ENCODE data around the gene CCDC6.
A peak's percentile ranks its signal among the peaks of the same experiment; 100 is the strongest.

Gene CCDC6

DNA sequence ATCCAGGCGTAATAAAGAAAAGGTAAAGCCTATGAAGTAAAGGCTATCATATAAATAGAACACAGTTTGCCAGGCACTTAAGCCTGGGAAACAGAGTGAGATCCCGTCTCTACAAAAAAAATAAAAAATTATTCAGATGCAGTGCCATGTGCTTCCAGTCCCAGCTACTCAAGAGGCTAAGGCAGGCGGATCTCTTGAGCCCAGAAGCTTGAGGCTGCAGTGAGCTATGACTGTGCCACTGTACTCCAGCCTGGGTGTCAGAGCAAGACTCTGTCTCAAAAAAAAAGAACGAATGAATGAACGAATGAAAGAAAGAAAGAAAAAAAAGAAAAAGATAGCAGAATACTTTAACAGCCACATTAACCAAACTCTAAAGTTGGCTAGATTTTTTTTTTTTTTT is 85.9 kb downstream of the CCDC6 start:
- Histone ChIP-seq H3K4me3 (no peak overlapping the region), H3K27ac (no peak overlapping the region)
- DNase-seq (ENCODE audit: low spot score) = no peak
- TF ChIP-seq, protein P1, sequence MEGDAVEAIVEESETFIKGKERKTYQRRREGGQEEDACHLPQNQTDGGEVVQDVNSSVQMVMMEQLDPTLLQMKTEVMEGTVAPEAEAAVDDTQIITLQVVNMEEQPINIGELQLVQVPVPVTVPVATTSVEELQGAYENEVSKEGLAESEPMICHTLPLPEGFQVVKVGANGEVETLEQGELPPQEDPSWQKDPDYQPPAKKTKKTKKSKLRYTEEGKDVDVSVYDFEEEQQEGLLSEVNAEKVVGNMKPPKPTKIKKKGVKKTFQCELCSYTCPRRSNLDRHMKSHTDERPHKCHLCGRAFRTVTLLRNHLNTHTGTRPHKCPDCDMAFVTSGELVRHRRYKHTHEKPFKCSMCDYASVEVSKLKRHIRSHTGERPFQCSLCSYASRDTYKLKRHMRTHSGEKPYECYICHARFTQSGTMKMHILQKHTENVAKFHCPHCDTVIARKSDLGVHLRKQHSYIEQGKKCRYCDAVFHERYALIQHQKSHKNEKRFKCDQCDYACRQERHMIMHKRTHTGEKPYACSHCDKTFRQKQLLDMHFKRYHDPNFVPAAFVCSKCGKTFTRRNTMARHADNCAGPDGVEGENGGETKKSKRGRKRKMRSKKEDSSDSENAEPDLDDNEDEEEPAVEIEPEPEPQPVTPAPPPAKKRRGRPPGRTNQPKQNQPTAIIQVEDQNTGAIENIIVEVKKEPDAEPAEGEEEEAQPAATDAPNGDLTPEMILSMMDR (IDR thresholded peaks at IDR 0.05) = no peak

- DNase-seq (ENCODE audit: low spot score) = no peak
- TF ChIP-seq, protein P1 (IDR thresholded peaks at IDR 0.05) = no peak
- no peak overlapping the region for H3K27ac ChIP-seq
- no peak overlapping the region for H3K4me3 ChIP-seq
These were observed 86.7 kb downstream of the CCDC6 start for GRCh38 chr10:59819683-59820082.

DNA sequence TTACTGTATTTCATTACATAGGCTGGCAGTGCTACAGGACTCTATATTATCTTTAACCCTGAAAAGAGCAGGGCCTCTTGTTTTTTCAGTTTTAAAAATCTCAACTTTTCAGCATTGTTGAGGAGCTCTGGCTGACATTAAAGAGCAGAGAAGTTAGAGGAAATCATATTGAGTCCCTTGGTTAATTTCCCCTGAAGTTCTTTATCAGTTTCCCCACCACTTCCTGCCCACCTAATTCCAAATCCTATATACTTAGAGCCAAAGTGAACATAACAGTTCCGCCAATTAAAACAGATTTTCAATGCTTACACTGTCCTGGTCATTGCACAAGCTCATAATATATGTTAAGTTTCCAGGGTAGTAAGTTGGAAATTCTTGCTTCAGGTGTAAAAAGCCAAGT is 87.1 kb downstream of the CCDC6 start:
- H3K27ac ChIP-seq = no peak overlapping the region
- H3K4me3 ChIP-seq = no peak overlapping the region
- TF ChIP-seq, protein P1 (IDR thresholded peaks at IDR 0.05) = no peak
- DNase-seq (ENCODE audit: low spot score) = no peak

- H3K27ac ChIP-seq = peak overlapping the region in 1 of 2 donors; percentile 65
- TF ChIP-seq, protein P1 (IDR thresholded peaks at IDR 0.05) = no peak
- DNase-seq (ENCODE audit: low spot score) = peak; percentile 83
- no peak overlapping the region for H3K4me3 ChIP-seq
These were observed 88.6 kb downstream of the CCDC6 start for GRCh38 chr10:59817773-59818172.

GRCh38 chr10:59814878-59815277 is 91.5 kb downstream of the CCDC6 start:
- TF ChIP-seq, protein P1 (IDR thresholded peaks at IDR 0.05) = no peak
- no peak for DNase-seq (ENCODE audit: low spot score)
- no peak overlapping the region for H3K27ac ChIP-seq
- no peak overlapping the region for H3K4me3 ChIP-seq

GRCh38 chr10:59812519-59813122 is 93.7 kb downstream of the CCDC6 start:
- no peak overlapping the region for H3K4me3 ChIP-seq
- no peak for DNase-seq (ENCODE audit: low spot score)
- H3K27ac ChIP-seq = no peak overlapping the region
- TF ChIP-seq, protein P1 (IDR thresholded peaks at IDR 0.05) = no peak

GRCh38 chr10:59809644-59809974 is 96.7 kb downstream of the CCDC6 start:
- H3K27ac ChIP-seq = peak overlapping the region in 1 of 2 donors; percentile 6
- no peak for DNase-seq (ENCODE audit: low spot score)
- H3K4me3 ChIP-seq = no peak overlapping the region
- TF ChIP-seq, protein P1 (IDR thresholded peaks at IDR 0.05) = no peak

Measured in coronary artery (tissue), 2 donors.